ENCODE results near the gene LTK. TPM values are rescaled to one million over a fixed set of nuclear protein-coding genes. Genes with fewer than 3 reads are reported as not detected.

LTK gene
- total RNA-seq, 1 donor, result not detected

DNA sequence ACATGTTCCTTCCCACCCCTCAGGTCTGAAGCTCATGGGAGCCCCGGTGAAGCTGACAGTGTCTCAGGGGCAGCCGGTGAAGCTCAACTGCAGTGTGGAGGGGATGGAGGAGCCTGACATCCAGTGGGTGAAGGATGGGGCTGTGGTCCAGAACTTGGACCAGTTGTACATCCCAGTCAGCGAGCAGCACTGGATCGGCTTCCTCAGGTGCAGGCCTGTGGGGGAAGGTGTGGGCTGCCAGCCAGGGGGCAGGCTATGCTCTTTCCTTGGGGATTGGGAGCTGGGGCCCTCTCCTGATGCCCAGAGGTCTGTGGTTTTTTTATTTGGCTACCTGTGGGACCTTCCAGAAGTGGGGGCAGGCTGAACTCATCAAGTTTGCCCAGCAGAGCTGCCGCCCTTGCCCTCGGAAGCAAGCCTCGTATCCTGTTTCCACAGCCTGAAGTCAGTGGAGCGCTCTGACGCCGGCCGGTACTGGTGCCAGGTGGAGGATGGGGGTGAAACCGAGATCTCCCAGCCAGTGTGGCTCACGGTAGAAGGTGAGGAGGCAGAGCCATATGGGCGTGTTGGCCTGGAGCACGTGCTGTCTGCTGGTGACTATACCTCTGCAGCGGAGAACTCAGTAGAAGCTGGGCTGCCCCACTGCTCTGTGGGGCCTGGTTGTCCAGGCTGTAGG lies 47.6 kb upstream of the LTK start:
- no peak overlapping the region for H2AFZ ChIP-seq (ENCODE audit: low read length)
- H3K27ac ChIP-seq (ENCODE audit: low read depth, low read length), result no peak overlapping the region
- H3K4me3 ChIP-seq (ENCODE audit: insufficient read depth, low read length), result no peak overlapping the region
- H3K4me2 ChIP-seq (ENCODE audit: insufficient read depth, low read length), result no peak overlapping the region
- H3K4me1 ChIP-seq (ENCODE audit: insufficient read depth, low read length), result peaks cover 25% of the 10 kb centered on the region
- H3K27me3 ChIP-seq (ENCODE audit: insufficient read depth, low read length), result no peaks in the 10 kb centered on the region
- H4K20me1 ChIP-seq (ENCODE audit: insufficient read depth, low read length), result peaks cover 3% of the 10 kb centered on the region
- H3K9me3 ChIP-seq (ENCODE audit: low read depth, low read length), result no peaks in the 10 kb centered on the region
- DNase-seq (ENCODE audit: insufficient read length, low spot score, missing footprints), result no peak
- no peaks in the 10 kb centered on the region for H3K79me2 ChIP-seq (ENCODE audit: insufficient read depth, low read length)
- no peaks in the 10 kb centered on the region for H3K36me3 ChIP-seq (ENCODE audit: insufficient read depth, low read length)
- TF ChIP-seq, protein P1, sequence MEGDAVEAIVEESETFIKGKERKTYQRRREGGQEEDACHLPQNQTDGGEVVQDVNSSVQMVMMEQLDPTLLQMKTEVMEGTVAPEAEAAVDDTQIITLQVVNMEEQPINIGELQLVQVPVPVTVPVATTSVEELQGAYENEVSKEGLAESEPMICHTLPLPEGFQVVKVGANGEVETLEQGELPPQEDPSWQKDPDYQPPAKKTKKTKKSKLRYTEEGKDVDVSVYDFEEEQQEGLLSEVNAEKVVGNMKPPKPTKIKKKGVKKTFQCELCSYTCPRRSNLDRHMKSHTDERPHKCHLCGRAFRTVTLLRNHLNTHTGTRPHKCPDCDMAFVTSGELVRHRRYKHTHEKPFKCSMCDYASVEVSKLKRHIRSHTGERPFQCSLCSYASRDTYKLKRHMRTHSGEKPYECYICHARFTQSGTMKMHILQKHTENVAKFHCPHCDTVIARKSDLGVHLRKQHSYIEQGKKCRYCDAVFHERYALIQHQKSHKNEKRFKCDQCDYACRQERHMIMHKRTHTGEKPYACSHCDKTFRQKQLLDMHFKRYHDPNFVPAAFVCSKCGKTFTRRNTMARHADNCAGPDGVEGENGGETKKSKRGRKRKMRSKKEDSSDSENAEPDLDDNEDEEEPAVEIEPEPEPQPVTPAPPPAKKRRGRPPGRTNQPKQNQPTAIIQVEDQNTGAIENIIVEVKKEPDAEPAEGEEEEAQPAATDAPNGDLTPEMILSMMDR (IDR thresholded peaks at IDR 0.05; ENCODE audit: extremely low read depth, low read depth, low read length), result no peak

DNA sequence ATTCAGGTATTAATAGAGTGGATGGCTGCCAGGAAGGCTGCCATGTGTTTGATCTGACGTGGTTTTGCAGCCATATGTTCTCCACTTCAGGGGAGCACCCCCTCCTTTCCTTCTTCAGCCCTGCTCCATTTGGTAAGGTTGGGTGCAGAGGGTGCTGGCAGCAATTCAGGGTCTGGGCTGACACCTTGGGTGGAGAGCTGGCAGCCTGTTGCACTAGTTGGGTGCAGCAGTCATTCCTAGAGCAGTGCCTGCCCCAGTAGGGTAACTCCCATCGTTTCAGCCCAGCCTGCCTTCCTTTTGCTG lies 46.9 kb upstream of the LTK start:
- H2AFZ ChIP-seq (ENCODE audit: low read length), result no peak overlapping the region
- H3K4me3 ChIP-seq (ENCODE audit: insufficient read depth, low read length), result no peak overlapping the region
- no peaks in the 10 kb centered on the region for H3K79me2 ChIP-seq (ENCODE audit: insufficient read depth, low read length)
- H3K4me2 ChIP-seq (ENCODE audit: insufficient read depth, low read length), result no peak overlapping the region
- peaks cover 3% of the 10 kb centered on the region for H4K20me1 ChIP-seq (ENCODE audit: insufficient read depth, low read length)
- peaks cover 25% of the 10 kb centered on the region for H3K4me1 ChIP-seq (ENCODE audit: insufficient read depth, low read length)
- H3K36me3 ChIP-seq (ENCODE audit: insufficient read depth, low read length), result no peaks in the 10 kb centered on the region
- TF ChIP-seq, protein P1 (IDR thresholded peaks at IDR 0.05; ENCODE audit: extremely low read depth, low read depth, low read length), result no peak
- no peak overlapping the region for H3K27ac ChIP-seq (ENCODE audit: low read depth, low read length)
- DNase-seq (ENCODE audit: insufficient read length, low spot score, missing footprints), result no peak
- no peaks in the 10 kb centered on the region for H3K27me3 ChIP-seq (ENCODE audit: insufficient read depth, low read length)
- no peaks in the 10 kb centered on the region for H3K9me3 ChIP-seq (ENCODE audit: low read depth, low read length)

DNA sequence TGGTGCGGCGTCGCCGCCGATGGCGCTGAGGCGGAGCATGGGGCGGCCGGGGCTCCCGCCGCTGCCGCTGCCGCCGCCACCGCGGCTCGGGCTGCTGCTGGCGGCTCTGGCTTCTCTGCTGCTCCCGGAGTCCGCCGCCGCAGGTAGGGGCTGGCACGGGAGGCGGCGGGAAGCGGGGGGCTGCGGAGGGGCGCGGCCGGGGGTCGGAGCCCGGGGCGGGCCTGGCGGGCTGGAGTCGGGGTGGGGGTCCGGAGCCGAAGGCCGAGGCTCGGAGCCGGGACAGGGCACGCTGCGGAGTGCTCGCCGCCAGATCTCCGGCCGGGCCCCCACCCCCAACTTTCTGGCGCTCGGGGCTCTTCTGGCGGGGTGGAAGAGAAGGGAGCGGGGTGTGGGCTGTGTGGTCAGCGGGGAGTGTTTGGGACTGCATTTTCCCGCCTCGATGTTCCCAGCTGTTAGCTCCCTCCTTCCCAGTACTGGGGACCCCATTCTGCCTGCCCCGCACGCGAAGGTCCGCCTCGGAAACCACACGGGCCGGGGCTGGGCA lies 45.7 kb upstream of the LTK start:
- TF ChIP-seq, protein P1 (IDR thresholded peaks at IDR 0.05; ENCODE audit: extremely low read depth, low read depth, low read length), result no peak
- H3K27ac ChIP-seq (ENCODE audit: low read depth, low read length), result no peak overlapping the region
- peak overlapping the region; percentile 82 for H2AFZ ChIP-seq (ENCODE audit: low read length)
- H3K9me3 ChIP-seq (ENCODE audit: low read depth, low read length), result no peaks in the 10 kb centered on the region
- H3K36me3 ChIP-seq (ENCODE audit: insufficient read depth, low read length), result no peaks in the 10 kb centered on the region
- no peaks in the 10 kb centered on the region for H3K79me2 ChIP-seq (ENCODE audit: insufficient read depth, low read length)
- H3K4me3 ChIP-seq (ENCODE audit: insufficient read depth, low read length), result peak overlapping the region; percentile 72
- H4K20me1 ChIP-seq (ENCODE audit: insufficient read depth, low read length), result peaks cover 3% of the 10 kb centered on the region
- no peaks in the 10 kb centered on the region for H3K27me3 ChIP-seq (ENCODE audit: insufficient read depth, low read length)
- peak; percentile 94 for DNase-seq (ENCODE audit: insufficient read length, low spot score, missing footprints)
- H3K4me1 ChIP-seq (ENCODE audit: insufficient read depth, low read length), result peaks cover 25% of the 10 kb centered on the region
- peak overlapping the region; percentile 87 for H3K4me2 ChIP-seq (ENCODE audit: insufficient read depth, low read length)

DNA sequence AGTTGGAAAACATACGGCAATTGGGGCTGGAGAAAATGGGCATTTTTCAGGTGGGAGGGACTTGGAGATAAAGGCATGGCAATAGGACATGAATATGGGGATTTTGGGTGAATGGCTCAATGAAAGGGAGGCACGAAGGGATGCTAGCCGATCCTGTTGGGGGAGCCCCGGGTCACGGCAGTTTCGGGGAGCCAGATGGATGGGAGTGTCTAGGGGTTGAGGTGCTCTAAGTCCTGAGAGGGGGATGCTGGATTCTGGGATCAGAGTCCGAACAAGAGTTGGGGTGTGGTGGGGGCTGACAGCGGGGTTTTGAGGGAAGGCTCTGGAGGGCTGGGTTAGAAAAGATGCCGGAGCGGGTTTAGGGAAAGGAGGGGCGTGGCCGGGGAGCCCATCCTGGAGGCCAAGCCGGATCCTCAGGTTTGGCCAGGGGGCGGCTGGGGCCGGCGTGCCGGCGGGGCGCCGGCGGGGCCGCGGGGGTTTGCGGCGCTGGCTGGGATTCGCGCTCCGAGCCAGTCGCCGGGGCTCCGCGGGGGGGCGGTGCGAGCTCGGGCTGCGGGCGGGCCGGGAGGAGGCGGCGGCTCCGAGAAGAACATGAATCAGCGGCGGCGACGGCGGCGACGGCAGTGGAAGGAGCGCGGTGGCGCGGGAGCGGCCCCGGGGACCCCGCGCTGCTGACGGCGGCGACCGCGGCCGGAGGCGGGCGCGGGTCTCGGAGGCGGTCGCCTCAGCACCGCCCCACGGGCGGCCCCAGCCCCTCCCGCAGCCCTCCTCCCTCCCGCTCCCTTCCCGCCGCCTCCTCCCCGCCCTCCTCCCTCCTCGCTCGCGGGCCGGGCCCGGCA lies 45.0 kb upstream of the LTK start, which contains the start of gene TYRO3:
Gene TYRO3 (plus strand): TSS at position 813 of the 839 bp plus-strand sequence. CDS start 46 bp downstream, outside the sequence.
- Histone ChIP-seq H3K4me2 (ENCODE audit: insufficient read depth, low read length) (peak within 1 kb of the TSS; percentile 92), H2AFZ (ENCODE audit: low read length) (peak within 1 kb of the TSS; percentile 82), H3K36me3 (ENCODE audit: insufficient read depth, low read length) (no peaks in the 10 kb centered on the region), H3K79me2 (ENCODE audit: insufficient read depth, low read length) (no peaks in the 10 kb centered on the region), H3K27me3 (ENCODE audit: insufficient read depth, low read length) (no peaks in the 10 kb centered on the region), H3K27ac (ENCODE audit: low read depth, low read length) (no peak within 1 kb of the TSS), H4K20me1 (ENCODE audit: insufficient read depth, low read length) (peaks cover 3% of the 10 kb centered on the region), H3K4me1 (ENCODE audit: insufficient read depth, low read length) (peaks cover 25% of the 10 kb centered on the region), H3K4me3 (ENCODE audit: insufficient read depth, low read length) (peak within 1 kb of the TSS; percentile 72), H3K9me3 (ENCODE audit: low read depth, low read length) (no peaks in the 10 kb centered on the region)
- peak; percentile 99 for DNase-seq (ENCODE audit: insufficient read length, low spot score, missing footprints)
- TF ChIP-seq, protein P1 (IDR thresholded peaks at IDR 0.05; ENCODE audit: extremely low read depth, low read depth, low read length), result no peak

Measured in osteoblast (primary cell).